Tibial artery (tissue), 4 donors: ENCODE measurements around the gene NPS.

ENCODE experiments used
- DNase-seq, 2 donors: peaks; one replicate each; pipeline ENCODE4 v3.0.0-alpha.2; 2019
- H3K27ac ChIP-seq, 2 donors: fragments of 200-600 bp; sonication (generic) in 1 of 2; 1 replicate in 1 of 2; 2 replicates in 1 of 2; pipeline ENCODE4 v1.5.1; 2018 to 2019; ENCODE audit warnings: mild to moderate bottlenecking in 1 of 2
- H3K27me3 ChIP-seq, 2 donors: fragments of 200-600 bp; sonication (generic) in 1 of 2; one replicate each; pipeline versions ENCODE4 v1.5.1 to v1.6.0; 2016 to 2019
- H3K36me3 ChIP-seq, 3 donors: fragments of 200-600 bp; sonication (generic) in 2 of 3; one replicate each; pipeline ENCODE4 v1.5.1; 2016 to 2019; ENCODE audit warnings: mild to moderate bottlenecking in 2 of 3
- H3K4me1 ChIP-seq, 4 donors: fragments of 200-600 bp; sonication (generic) in 2 of 4; 1 replicate in 3 of 4; 2 replicates in 1 of 4; pipeline ENCODE4 v1.5.1; 2016 to 2019
- H3K4me3 ChIP-seq, 2 donors: fragments of 200-600 bp; sonication (generic) in 1 of 2; 1 replicate in 1 of 2; 2 replicates in 1 of 2; pipeline ENCODE4 v1.5.1; 2018 to 2019; ENCODE audit warnings: mild to moderate bottlenecking in 2 of 2
- H3K9me3 ChIP-seq, 3 donors: fragments of 200-600 bp; sonication (generic) in 1 of 3; one replicate each; pipeline ENCODE4 v1.5.1; 2016 to 2019
- CTCF ChIP-seq, 2 experiments: fragments of 200-600 bp in 1 of 2; fragments of 450-650 bp in 1 of 2; IDR thresholded peaks; one replicate each; pipeline ENCODE4 v1.5.1; 2017 to 2019; ENCODE audit warnings: antibody characterized with exemption in 2 of 2, mild to moderate bottlenecking in 1 of 2, moderate library complexity in 1 of 2
- intact Hi-C: fragments of 100-400 bp; cut with DNase I; formaldehyde crosslinking; loops from one replicate; pipeline ENCODE4 v1.15.0; 2023; ENCODE audit warnings: low total_unique reads

NPS gene

GRCh38 chr10:127532193-127532592 lies 16.9 kb upstream of the NPS start:
- Histone ChIP-seq H3K36me3 (no peaks in the 10 kb centered on the region), H3K4me3 (no peak overlapping the region), H3K4me1 (no peaks in the 10 kb centered on the region), H3K9me3 (no peaks in the 10 kb centered on the region), H3K27ac (no peak overlapping the region), H3K27me3 (peaks cover 0 to 2% of the 10 kb centered on the region in 2 donors)
- intact Hi-C loops, result no loop called here
- DNase-seq, result no peak
- no peak for TF ChIP-seq CTCF (IDR thresholded peaks at IDR 0.05)

GRCh38 chr10:127532659-127533058 lies 16.4 kb upstream of the NPS start:
- Histone ChIP-seq H3K4me1 (no peaks in the 10 kb centered on the region), H3K9me3 (no peaks in the 10 kb centered on the region), H3K4me3 (no peak overlapping the region), H3K27me3 (peaks cover 0 to 2% of the 10 kb centered on the region in 2 donors), H3K27ac (no peak overlapping the region), H3K36me3 (no peaks in the 10 kb centered on the region)
- no peak for DNase-seq
- intact Hi-C loops, result no loop called here
- no peak for TF ChIP-seq CTCF (IDR thresholded peaks at IDR 0.05)

- Histone ChIP-seq H3K36me3 (no peaks in the 10 kb centered on the region), H3K9me3 (no peaks in the 10 kb centered on the region), H3K27me3 (peaks cover 0 to 2% of the 10 kb centered on the region in 2 donors), H3K4me1 (no peaks in the 10 kb centered on the region), H3K27ac (no peak overlapping the region), H3K4me3 (no peak overlapping the region)
- TF ChIP-seq CTCF (IDR thresholded peaks at IDR 0.05), result no peak
- intact Hi-C loops, result no loop called here
- DNase-seq, result no peak
Observed at GRCh38 chr10:127534074-127534473, 15.0 kb upstream of the NPS start.

- no peak overlapping the region for H3K27ac ChIP-seq
- H3K4me3 ChIP-seq, result no peak overlapping the region
- no peak for DNase-seq
- H3K36me3 ChIP-seq, result no peaks in the 10 kb centered on the region
- no peaks in the 10 kb centered on the region for H3K9me3 ChIP-seq
- no peak for TF ChIP-seq CTCF (IDR thresholded peaks at IDR 0.05)
- intact Hi-C loops, result no loop called here
- H3K4me1 ChIP-seq, result no peaks in the 10 kb centered on the region
- H3K27me3 ChIP-seq, result peaks cover 0 to 2% of the 10 kb centered on the region in 2 donors
Observed at GRCh38 chr10:127534496-127534895, 14.6 kb upstream of the NPS start.

GRCh38 chr10:127535802-127536515 lies 13.2 kb upstream of the NPS start:
- Histone ChIP-seq H3K27ac (no peak overlapping the region), H3K9me3 (no peaks in the 10 kb centered on the region), H3K4me1 (no peaks in the 10 kb centered on the region), H3K36me3 (no peaks in the 10 kb centered on the region), H3K27me3 (no peaks in the 10 kb centered on the region), H3K4me3 (no peak overlapping the region)
- intact Hi-C loops, result no loop called here
- DNase-seq, result no peak
- TF ChIP-seq CTCF (IDR thresholded peaks at IDR 0.05), result no peak
